NK-92 (cell line): Measurements from ENCODE around the gene FAM184A.
"Not testable (repeated sequence)": the region's sequence is repeated elsewhere in the genome, so short reads cannot be mapped to it uniquely, and the experiment has no call there.

Experiments
- DNase-seq: peaks from one replicate; lab custom pipeline; 2025; ENCODE audit not compliant: unreplicated experiment; lab: John Stamatoyannopoulos, UW

Gene FAM184A

DNA sequence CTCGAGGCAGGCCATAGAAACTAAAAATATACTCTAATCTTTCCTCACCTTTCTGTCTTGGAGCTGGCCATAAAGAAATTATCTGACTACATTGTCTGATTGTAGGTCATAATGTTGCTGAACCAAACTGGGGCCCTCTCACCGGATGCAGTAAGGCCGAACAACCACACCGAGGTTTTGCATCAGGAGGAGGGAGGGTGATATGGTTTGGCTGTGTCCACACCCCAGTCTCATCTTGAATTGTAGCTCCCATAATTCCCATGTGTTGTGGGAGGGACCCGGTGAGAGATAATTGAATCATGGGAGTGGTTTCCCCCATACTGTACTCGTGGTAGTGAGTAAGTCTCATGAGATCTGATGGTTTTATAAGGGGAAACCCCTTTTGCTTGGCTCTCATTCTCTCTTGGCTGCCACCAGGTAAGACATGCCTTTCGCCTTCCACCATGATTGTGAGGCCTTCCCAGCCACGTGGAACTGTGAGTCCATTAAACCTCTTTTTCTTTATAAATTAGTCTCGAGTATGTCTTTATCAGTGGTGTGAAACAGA is 19.4 kb upstream of the FAM184A start:
- not testable (repeated sequence) for DNase-seq

DNA sequence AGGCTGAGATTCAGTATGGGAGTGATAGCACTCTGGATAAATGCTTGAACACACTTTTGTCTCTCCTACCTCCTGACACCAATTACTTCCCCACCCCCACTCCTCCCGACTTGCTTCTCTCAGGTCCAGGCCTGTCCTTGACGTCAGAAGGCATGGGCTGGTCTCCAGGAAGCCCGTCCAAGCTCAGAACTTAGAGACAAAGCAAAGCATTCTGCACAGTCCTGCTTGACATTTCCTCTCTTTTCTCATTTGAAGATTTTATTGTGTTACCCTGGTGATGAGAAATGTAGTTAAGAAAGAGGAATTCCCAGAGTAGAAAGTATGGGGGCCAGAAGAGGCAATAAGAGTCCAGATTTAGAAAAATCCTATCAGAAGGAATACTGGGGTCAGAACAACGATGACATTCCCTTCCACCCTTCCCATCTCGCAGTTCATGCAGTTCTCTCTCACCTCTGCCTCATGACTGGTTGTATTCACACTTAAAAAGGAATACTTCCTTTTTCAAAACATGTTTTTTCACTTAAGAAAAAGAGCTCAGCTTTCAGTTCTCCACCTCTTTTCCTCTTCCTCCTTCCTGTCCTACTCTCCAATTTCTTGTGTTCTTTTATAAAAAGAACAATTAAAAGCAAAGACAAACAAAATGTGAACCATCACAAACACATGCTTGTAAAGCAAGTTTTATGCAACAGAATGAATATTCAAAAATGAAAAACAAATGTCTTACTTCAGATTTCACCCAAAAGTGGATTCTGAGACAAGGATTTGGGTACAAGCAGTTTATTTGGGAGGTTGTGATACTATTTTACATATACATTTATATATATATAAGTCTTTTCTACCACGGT is 18.5 kb upstream of the FAM184A start:
- DNase-seq = no peak

- DNase-seq = no peak
Measured at GRCh38 chr6:119090256-119090655, 11.8 kb upstream of the FAM184A start.

DNA sequence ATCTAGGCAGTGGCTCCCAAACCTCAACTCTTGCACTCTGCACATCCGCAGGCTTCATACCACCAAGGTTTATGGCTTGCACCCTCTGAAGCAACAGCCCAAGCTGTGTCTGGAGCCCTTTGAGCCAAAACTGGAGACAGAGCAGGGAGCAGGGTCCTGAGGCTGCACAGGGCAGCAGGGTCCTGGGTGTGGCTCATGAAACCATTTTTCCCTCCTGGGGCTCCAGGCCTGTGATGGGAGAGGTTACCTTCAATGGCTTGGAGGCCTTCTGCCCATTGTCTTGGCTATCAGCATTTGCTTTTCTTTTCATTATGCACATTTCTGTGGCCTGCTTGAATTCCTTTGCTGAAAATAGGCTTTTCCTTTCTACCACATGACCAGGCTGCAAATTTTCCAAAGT is 6.3 kb upstream of the FAM184A start:
- DNase-seq = no peak

- DNase-seq = no peak
Measured at GRCh38 chr6:119083007-119083406, 4.5 kb upstream of the FAM184A start.

DNA sequence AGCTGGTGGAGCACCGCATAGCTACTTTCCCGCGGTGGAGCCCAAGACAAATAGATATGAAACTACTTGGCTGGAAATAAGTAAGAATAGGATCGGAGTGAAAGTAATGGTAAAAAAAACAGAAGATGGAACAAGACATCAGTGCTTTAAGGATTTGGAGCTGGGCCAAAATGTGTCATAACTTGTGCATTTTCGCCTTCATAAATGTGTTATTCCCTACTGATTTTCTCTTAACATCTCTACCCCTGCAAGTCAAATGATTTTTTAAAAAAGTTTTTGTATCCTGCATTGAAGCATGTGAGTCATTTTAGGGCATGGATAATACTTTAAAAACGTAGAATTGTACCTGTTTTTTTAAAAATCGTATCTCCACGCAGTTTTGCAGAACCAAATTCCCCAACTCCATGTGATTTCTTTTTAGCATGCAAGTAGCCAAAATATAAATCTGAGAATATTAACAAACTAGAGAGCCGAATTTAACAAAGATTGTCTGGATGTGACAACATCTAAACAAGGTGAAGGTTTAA is 882 bp upstream of the FAM184A start:
- no peak for DNase-seq

- no peak for DNase-seq
Measured at GRCh38 chr6:119077643-119078375, 655 bp downstream of the FAM184A start.

GRCh38 chr6:119077391-119077642 is 1.1 kb downstream of the FAM184A start:
- no peak for DNase-seq

DNA sequence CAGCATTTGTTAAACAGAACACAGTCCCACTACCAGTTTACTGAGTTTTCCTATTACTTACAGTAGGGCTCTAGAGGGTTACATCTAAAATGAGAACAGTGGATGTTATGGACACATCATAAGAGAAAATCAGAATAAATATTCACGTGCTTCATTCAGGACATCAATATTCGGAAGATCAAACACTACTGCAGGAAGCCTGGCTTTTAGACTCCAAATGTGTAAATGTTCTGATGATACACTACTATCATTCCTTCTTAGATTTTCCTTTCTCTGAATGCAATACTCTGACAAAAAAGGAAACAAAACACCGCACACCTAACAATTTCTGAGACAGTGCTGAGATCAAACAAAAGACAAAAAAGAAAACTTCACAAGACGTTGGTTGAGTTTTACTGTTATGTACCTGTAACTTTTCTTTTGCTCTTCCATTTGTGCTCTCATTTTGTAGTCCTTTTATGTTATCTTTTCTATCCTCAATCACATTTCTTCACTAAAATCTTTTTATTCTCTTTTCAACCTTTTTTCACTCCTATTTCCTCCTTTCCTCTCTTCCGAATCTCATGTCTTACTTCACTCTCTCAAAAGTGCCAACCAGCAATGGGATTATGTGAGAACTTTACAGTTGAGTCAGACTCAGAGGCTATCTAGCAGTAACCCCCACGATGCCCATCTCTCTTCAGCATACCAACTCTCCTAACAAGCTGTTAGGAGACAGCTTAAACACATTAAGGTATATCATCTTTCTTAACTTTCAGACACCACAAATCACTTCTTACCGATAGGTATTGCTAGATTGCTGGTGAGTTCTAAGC is 1.7 kb downstream of the FAM184A start:
- no peak for DNase-seq

- no peak for DNase-seq
Measured at GRCh38 chr6:119076173-119076572, 2.3 kb downstream of the FAM184A start.

DNA sequence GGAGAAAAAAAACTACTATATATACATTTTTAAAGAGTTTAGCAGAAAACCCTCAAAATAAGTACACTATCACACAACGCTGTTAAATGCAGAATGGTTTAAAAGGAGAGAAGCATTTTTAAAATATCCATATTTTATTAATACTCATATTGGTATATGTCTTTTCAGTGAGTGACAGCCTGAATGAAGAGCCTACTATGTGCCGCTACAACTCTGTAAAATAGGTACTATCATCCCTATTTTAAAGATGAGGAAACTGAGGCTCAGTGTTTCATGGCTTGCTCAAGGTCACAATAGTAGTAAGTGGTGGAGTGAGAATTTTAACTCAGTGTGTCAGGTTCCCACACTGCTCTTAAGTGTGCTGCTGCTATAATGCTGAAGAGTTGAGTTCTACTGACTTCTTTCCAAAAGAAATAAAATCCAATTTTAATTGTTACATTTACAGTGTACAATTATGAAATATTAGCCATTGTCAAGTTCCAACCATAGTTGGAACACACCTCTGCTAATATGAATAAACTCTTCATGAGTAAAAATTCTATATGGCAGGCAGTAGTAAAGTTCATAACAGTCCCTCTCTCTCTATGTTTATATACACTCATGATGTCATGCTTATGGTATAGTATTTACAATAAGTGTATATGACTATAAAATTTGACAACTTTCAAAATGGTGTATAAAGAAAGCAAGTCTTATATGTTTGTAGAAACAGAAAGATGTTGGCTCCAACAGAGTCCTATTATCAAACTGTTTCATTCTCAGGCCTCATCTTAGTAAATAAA is 3.1 kb downstream of the FAM184A start:
- no peak for DNase-seq

GRCh38 chr6:119073307-119074051 is 5.0 kb downstream of the FAM184A start:
- no peak for DNase-seq

DNA sequence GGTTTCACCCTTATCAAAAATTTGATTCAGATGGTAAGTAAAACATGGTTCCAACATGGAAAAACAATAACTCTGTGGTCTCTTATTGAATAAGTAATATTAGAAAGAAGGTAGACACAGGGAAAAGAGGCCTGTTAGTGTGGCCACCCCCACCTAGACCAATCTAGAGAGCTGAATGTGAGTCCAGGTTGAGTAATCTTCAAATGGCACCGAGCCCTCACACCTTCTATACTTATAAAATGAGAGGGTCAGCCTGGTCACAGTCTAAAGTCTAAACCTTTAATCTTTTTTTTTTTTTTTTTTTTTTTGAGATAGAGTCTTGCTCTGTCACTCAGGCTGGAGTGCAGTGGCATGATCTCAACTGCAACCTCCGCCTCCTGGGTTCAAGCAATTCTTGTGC is 6.9 kb downstream of the FAM184A start:
- no peak for DNase-seq

DNA sequence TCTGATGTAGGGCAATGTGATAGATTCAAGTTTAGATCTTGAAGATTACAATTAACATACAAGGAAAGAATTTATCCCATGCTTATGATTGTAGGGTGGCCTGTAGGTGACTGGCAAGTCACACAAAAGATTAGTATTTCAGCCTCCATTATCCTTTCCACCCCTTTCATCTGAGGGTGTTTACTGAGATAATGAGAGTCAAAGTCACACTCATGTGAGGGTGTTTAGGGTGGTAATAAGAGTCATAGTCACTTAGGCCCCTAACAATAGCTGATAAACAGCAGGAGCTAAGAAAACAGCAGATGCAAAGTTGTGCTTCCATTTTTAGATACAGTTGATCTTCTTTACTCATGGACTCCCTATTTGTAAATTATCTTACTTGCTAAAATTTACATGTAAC is 11.4 kb downstream of the FAM184A start:
- DNase-seq = no peak

- no peak for DNase-seq
Measured at GRCh38 chr6:119066517-119066916, 11.9 kb downstream of the FAM184A start.

DNA sequence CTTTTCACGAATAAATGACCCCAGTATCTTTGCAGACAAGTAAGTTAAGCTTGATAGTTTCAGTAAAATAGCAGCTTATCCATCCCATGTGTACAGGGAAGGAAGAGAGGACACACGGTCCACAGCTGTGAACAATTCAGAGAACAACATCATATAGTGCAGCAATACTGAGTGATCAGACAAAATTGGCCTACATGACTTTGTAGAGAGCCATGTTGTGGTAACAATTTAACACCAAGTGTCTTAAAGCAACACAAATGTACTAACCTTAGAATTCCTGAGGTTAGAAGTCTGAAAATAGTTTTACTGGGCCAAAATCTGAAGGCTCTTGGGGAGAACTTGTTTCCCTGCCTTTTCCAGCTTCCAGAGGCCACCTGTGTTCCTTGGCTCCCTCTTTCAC is 12.5 kb downstream of the FAM184A start:
- DNase-seq = no peak

- DNase-seq = no peak
Measured at GRCh38 chr6:119065382-119065781, 13.1 kb downstream of the FAM184A start.

- no peak for DNase-seq
Measured at GRCh38 chr6:119063491-119063890, 15.0 kb downstream of the FAM184A start.

DNA sequence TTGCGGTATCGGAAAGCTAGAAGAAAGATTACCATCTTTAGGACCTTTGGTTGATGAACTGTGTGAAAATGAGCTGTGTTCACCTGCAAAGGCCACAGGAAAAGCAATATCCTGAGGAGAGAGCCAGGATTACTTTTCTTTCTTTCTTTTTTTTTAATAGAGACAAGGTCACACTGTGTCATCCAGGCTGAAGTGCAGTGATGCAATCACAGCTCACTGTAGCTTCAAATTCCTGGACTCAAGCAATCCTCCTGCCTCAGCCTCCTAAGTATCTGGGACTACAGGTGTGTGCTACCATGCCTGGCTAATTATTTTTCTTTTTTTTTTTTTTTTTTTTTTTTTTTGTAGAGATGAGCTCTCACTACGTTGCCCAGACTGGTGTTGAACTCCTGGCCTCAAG is 17.2 kb downstream of the FAM184A start:
- no peak for DNase-seq
